HG02588 (cell line): Measurements from ENCODE around the gene C10orf67.
"Not testable (repeated sequence)": the region's sequence is repeated elsewhere in the genome, so short reads cannot be mapped to it uniquely, and the experiment has no call there.

Experiments
- ATAC-seq: cut with Tn5 transposase; IDR thresholded peaks from one replicate; pipeline ENCODE4 v1.9.1; 2021; ENCODE audit warnings: mild to moderate bottlenecking, moderate library complexity; ENCODE audit not compliant: unreplicated experiment

Gene C10orf67

GRCh38 chr10:23344241-23344841, at the start of gene C10orf67:
C10orf67 (minus strand) TSS chr10:23344797; CDS start chr10:23344774, 23 bp downstream.
- peak; percentile 50 for ATAC-seq

DNA sequence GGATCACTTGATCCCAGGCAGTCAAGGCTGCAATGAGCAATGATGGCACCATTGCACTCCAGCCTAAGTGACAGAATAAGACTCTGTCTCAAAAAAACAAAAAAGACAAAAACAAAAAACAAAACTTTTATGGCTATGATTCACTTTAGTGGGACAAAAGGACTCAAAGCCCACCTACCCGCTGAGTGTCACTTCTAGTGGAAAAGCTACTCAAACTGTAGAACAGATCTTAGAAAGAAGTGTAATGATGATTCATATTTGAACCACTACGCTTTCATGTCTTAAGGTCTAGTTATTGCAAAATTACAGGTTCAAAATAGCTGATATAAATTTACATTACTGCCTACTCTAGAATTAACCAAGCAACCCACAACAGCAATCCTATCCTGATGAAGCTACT, 47.2 kb upstream of the C10orf67 start:
- ATAC-seq: no peak

DNA sequence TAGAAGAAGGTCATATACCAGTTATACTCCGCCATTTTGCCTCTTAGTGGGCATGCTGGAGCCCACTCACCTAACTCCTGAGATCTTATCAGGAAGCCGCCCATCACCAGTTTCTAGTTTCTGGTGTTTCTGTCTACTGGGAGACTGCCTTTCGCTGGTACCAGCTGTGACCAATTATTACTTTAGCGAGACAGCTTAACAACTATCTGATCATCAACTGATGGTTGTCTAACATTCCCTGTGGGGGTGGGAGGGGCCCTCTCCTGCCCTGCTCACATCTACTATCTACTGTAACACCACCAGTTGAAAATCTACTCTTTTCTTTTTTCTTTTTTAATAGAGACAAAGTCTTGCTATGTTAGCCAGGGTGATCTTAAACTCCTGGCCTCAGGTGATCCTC, 46.2 kb upstream of the C10orf67 start:
- ATAC-seq: no peak

GRCh38 chr10:23390408-23390807, 45.8 kb upstream of the C10orf67 start:
- not testable (repeated sequence) for ATAC-seq

DNA sequence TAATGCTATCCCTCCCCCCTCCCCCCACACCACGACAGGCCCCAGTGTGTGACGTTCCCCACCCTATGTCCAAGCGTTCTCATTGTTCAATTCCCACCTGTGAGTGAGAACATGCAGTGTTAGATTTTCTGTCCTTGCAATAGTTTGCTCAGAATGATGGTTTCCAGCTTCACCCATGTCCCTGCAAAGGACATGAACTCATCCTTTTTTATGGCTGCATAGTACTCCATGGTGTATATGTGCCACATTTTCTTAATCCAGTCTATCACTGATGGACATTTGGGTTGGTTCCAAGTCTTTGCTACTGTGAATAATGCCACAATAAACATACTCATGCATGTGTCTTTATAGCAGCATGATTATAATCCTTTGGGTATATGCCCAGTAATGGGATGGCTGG, 42.9 kb upstream of the C10orf67 start:
- ATAC-seq: not testable (repeated sequence)

DNA sequence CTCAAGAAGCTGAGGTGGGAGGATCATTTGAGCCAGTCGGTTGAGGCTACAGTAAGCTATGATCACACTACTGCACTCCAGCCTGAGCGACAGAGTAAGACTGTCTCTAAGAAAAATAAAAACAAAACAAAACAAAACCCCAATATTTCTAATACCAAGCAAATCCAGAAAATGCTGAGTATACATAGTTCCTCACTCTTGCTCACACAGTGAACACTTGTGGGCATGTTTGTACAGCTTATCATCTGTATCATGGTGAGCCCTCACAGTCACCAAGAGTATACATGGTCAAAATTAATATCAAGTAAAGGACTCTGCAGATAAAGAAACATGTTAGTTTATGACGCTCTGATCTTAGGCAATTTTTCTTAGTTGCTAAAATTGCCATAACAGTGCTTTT, 41.5 kb upstream of the C10orf67 start:
- no peak for ATAC-seq

- ATAC-seq: no peak
Observed at GRCh38 chr10:23384364-23384763, 39.8 kb upstream of the C10orf67 start.

DNA sequence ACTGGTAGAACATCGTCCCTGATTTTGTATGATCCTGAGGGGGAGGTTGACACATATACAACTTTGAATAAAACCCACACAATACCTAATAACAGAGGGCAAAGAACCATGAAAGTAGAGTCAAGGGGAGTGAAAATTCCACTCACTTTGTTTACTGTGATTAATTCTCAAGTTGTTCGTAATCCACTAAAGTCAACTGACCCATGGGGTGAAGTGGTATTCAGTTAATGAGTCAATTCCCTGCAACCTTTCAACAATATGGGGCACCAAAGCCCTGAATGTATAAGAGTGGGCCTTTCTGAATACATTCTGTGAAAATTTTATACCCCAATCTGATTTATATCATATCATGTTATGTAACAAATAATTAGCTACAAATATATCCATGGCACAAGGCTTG, 39.0 kb upstream of the C10orf67 start:
- ATAC-seq: no peak

DNA sequence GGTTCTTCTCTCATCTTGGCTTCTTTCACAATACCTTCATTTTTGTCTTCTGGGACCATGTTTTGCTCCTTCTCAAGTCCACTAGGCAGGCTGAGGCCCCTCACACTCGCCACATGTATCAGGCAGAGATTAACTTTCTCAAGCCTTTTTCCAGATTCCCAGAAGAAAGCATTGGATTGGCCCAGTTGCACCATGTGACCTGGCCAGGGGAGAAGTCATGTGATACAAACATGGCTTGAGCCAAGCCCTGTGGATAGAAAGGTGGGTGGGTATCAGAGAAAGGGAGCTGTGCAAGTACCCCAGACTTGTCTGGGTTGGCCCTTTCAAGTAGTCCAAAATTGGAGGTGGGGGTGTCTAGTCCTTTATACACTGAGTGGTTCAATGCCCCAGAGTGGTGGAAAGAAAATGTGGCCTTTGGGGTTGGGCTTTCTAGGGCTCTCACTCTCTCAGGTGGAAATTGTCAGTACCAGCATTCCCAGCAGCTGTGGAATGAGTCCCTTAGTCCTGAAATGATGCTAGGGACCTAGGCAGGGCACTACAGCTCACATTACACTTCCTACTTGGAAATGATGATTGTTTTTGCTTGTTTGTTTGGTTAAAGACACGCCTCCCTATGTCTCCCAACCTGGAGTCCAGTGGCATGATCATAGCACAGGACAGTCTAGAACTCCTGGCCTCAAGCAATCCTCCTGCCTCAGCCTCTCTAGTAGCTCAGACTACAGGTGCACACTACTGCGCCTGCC, 36.9 kb upstream of the C10orf67 start:
- no peak for ATAC-seq

DNA sequence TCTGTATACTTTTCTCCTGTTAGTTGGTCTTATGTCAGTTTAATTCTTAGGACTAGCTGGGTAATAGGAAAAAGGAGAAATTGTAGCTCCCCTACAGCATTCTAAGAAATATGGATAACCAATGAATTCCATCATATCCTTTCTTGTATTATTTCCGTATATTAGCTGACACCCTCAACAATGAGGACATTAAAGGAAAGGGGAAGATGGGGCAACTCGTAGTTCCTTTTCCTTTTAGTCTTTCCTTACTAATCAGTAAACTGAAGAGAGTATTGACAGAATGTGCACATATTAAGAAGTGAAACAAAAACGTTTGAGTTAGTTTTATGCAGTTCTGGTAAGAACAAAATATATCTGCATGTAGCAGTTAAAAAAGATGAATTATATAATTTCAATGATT, 35.1 kb upstream of the C10orf67 start:
- ATAC-seq: no peak

DNA sequence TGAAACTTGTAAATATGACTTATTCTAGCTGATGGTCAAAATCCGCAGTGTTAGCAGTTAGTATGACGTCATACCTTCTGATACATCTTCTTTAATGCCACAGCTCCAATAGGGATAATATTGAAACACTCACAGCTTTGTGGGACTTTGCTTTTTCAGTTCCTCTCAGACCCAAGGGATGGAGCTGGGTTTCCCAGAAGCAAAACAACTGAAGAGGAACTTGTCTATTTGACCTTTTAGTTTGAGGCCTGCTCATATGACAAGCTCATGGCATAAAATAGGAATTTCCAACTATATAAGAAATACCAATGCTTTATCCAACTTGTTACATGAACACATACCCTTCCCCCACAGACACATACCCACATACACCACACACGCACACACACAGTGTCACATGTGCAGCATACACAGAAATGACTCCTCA, 31.6 kb upstream of the C10orf67 start:
- no peak for ATAC-seq

- no peak for ATAC-seq
Observed at GRCh38 chr10:23375366-23375765, 30.8 kb upstream of the C10orf67 start.

DNA sequence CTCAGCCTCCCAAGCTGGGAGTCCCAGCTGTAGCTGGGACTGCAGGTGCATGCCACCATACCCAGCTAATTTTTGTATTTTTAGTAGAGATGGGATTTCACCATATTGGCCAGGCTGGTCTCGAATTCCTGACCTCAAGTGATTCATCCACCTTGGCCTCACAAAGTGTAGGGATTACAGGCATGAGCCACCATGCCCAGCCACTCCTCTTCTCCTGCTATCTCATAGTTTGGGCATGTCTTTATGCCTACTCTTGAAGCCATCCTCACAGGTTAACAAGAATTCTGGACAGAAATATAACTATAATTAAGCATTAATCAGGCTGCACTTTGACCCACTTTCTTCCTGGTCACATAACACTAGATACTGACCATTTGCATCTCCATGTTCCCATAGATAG, 28.6 kb upstream of the C10orf67 start:
- no peak for ATAC-seq

DNA sequence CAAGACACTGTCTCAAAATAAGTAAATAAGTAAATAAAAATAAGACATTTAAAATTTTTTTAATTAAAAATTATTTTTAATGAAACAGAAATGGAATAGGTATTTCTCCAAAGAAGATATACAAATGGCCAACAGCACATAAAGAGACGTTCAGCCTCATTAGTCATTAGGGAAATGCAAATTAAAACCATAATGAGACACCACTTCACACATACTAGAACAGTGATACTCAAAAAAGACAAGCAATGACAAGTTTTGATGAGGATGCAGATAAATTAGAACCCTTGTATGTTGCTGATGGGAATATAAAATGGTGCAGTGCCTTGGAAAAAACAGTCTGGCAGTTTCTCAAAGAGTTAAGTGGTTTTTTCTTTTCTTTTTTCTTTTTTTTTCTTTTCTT, 26.5 kb upstream of the C10orf67 start:
- no peak for ATAC-seq

DNA sequence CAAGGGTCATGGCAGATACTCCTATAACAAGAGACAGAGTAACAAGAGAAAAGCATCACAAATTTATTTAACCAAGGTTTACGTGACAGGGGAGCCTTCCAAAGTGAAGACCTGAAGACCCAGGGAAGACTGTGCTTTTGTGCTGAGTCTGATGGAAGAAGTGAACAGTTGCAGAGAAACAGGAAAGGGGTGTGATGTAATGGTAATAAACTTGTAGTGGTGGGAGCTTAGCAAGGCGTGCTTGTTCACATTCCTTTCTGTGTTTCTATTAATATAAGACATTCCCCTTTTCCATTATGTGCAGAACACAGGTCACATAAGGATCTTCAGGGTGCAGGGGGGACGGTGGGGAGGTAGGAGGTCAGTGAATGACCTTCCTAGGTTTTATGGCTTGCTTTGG, 25.5 kb upstream of the C10orf67 start:
- ATAC-seq: no peak

DNA sequence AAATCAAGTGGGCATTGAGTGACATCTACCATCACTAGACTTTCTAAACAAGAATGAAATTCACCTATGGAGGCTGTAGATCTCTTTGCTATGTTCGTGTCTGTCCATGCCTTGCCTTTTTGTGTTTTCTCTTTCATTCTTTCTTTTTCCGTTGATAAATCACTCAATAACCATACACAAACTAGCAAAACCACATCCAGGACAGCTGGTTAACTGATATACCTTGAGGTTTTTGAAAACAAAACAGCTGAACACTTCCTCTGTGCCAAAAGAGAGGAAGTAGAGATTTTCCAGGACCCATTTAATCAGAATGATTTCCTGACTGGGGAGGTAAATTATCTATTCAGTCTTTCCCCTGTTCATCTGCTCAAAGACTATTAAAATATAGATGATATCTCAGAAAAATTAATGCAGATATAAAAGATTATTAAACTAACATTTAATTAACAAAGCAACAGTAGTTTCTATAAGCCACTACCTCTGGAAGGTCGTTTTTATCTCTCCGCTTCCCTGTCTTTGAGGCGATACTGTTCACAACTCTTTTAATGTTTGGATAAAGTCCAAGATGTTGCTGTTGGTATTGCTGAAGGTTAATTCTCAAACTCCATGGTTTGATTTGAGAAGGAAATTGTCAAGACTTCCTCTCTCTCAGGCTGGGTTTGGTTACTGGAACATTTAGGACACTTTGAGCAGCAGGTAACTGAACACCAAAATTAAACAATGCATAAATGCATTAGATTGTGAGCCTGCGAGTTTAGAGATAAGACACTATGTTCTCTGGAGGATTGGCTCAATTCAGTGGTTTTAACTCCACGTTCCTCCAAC, 24.4 kb upstream of the C10orf67 start:
- ATAC-seq: peak; percentile 65

GRCh38 chr10:23367896-23368595, 23.4 kb upstream of the C10orf67 start:
- ATAC-seq: no peak

DNA sequence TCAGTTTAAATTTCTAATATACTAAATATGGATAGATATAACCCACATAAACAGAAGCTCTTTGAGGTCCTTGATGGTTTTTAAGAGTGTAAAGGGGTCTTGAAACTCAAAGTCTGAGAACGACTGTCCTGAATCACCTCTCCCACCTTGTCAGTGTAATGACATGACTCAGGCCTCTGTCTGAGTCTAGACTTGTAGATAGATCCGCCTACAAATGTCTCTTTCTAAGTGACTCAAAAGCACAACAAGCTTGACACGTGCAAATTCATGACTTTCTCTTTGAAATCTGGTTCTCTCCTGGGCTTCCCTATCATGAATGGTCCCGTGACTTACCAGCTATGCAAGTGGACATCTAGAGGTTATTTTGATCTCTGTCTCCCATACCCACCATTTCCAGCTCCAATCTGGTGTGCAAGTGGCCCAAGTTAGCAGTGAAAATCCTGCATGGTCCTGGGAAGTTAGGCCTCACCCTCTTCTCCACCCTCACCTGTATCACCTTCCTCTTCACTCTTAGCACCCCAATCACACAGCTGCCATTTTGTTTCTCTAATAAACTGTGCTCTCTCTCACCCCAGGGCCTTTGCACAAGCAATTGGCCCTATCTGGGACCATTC, 20.9 kb upstream of the C10orf67 start:
- peak; percentile 35 for ATAC-seq

DNA sequence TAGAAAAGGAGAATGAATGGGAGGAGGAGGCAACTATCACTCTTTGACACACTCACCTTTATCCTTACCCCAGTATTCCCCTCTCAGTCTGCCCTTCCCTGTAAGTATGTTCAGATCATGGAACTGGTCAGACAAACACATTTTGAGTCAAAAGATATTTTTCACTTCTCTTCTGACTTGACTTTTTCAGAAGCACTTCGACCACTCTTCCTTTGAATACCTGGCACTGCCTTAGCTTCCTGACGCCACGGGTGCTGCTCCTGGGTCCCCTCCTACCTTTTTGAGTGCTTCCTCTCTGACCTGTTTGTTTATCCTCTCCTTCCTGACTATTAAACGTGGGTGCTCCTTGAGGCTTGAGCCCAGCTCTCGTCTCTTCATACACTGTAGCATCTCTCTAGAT, 19.8 kb upstream of the C10orf67 start:
- ATAC-seq: peak; percentile 25

GRCh38 chr10:23363793-23364135, 19.2 kb upstream of the C10orf67 start:
- no peak for ATAC-seq
